Kidney epithelial cell (primary cell): ENCODE data around the gene PPP1R14B. TPM values are rescaled to one million over a fixed set of nuclear protein-coding genes. Genes with fewer than 3 reads are reported as not detected.

ENCODE experiments used
- DNase-seq: peaks from one replicate; pipeline ENCODE4 v3.0.0-alpha.2; 2010; ENCODE audit warnings: low read depth
- H3K27me3 ChIP-seq: 2 replicates; pipeline ENCODE4 v1.6.0; 2011; ENCODE audit warnings: low read length; ENCODE audit not compliant: control insufficient read depth, insufficient read depth
- H3K36me3 ChIP-seq: 2 replicates; pipeline ENCODE4 v1.5.1; 2011; ENCODE audit warnings: low read length; ENCODE audit not compliant: control insufficient read depth, insufficient read depth
- H3K4me3 ChIP-seq: 2 replicates; pipeline ENCODE4 v1.5.1; 2011; ENCODE audit warnings: low read depth, mild to moderate bottlenecking, control low read depth, low read length
- CTCF ChIP-seq: IDR thresholded peaks from 2 replicates; pipeline ENCODE4 v1.5.1; 2011; ENCODE audit warnings: mild to moderate bottlenecking, moderate library complexity, low read length, control low read depth, inconsistent platforms; ENCODE audit not compliant: insufficient read depth, poor library complexity, severe bottlenecking
- total RNA-seq: library from RNA; depleted of rRNA; stranded (reverse); fragments of >200 nt; gene quantifications from 2 replicates; pipeline ENCODE4 v1.2.3, GENCODE V29; 2015

The PPP1R14B gene
- total RNA-seq, 1 donor from 2014 or later = 599 TPM

- no peak for DNase-seq
- no peak for TF ChIP-seq CTCF
- Histone ChIP-seq H3K36me3 (peaks cover 2% of the 10 kb centered on the region), H3K27me3 (no peaks in the 10 kb centered on the region), H3K4me3 (no peak overlapping the region)
These were observed 6.3 kb upstream of the PPP1R14B start for GRCh38 chr11:64253043-64253442.

GRCh38 chr11:64252003-64252872 is 5.5 kb upstream of the PPP1R14B start:
- H3K4me3 ChIP-seq = peak overlapping the region; percentile 77
- H3K36me3 ChIP-seq = peaks cover 2% of the 10 kb centered on the region
- DNase-seq = no peak

GRCh38 chr11:64251753-64252002 is 4.9 kb upstream of the PPP1R14B start:
- H3K36me3 ChIP-seq = peaks cover 2% of the 10 kb centered on the region

More at GRCh38 chr11:64252003-64252872, 5.5 kb upstream of the PPP1R14B start:
- H3K27me3 ChIP-seq = no peaks in the 10 kb centered on the region
- peak; percentile 38 for TF ChIP-seq CTCF

GRCh38 chr11:64251016-64251752 is 4.4 kb upstream of the PPP1R14B start, which contains the start of gene PLCB3:
Gene PLCB3, plus strand, starts transcription at chr11:64251530. Its CDS starts 120 bp downstream, at chr11:64251650.
- Histone ChIP-seq H3K4me3 (peak within 1 kb of the TSS; percentile 77), H3K36me3 (no peaks in the 10 kb centered on the region), H3K27me3 (no peaks in the 10 kb centered on the region)
- TF ChIP-seq CTCF = peak; percentile 47
- no peak for DNase-seq

More at GRCh38 chr11:64251753-64252002, 4.9 kb upstream of the PPP1R14B start:
- Histone ChIP-seq H3K27me3 (no peaks in the 10 kb centered on the region), H3K4me3 (peak overlapping the region; percentile 77)
- TF ChIP-seq CTCF = no peak
- no peak for DNase-seq

- H3K27me3 ChIP-seq = no peaks in the 10 kb centered on the region
These were observed 3.8 kb upstream of the PPP1R14B start for GRCh38 chr11:64250415-64251015.

More at GRCh38 chr11:64250415-64251015, 3.8 kb upstream of the PPP1R14B start:
- Histone ChIP-seq H3K36me3 (no peaks in the 10 kb centered on the region), H3K4me3 (peak overlapping the region; percentile 77)
- DNase-seq = no peak
- TF ChIP-seq CTCF = no peak
